OCI-LY3 (cell line): Measurements from ENCODE around the gene TPCN1.

ENCODE experiments used
- H2AFZ ChIP-seq: fragments of 200-600, 300-600 bp; shearing (Covaris generic); 2 replicates; pipeline ENCODE4 v1.6.0; 2014; ENCODE audit warnings: antibody characterized with exemption, low read depth, low read length
- H3K27ac ChIP-seq: fragments of 200-600, 300-600 bp; sonication (generic); 2 replicates; pipeline ENCODE4 v1.5.1; 2014; ENCODE audit warnings: mild to moderate bottlenecking, low read length, moderate library complexity, mixed read lengths
- H3K27me3 ChIP-seq: fragments of 200-600, 300-600 bp; sonication (generic); 2 replicates; pipeline ENCODE4 v1.6.1; 2014; ENCODE audit warnings: low read depth, low read length, mixed read lengths
- H3K36me3 ChIP-seq: fragments of 200-600, 300-600 bp; sonication (generic); replicated peaks from 2 replicates; pipeline ENCODE3; 2014; ENCODE audit warnings: low read depth, low read length, mixed read lengths
- H3K4me1 ChIP-seq: fragments of 300-600, 200-600 bp; sonication (generic); 2 replicates; pipeline ENCODE4 v1.6.1; 2014; ENCODE audit warnings: low read length, mixed read lengths
- H3K4me2 ChIP-seq: fragments of 200-600, 300-600 bp; sonication (generic); 2 replicates; pipeline ENCODE4 v1.6.1; 2014; ENCODE audit warnings: low read length, mixed read lengths
- H3K4me3 ChIP-seq: fragments of 300-600, 200-600 bp; sonication (generic); 2 replicates; pipeline ENCODE4 v1.5.1; 2014; ENCODE audit warnings: antibody characterized with exemption, mild to moderate bottlenecking, low read length, moderate library complexity
- H3K79me2 ChIP-seq: fragments of 300-600, 200-600 bp; shearing (Covaris generic); 2 replicates; pipeline ENCODE4 v1.6.1; 2014; ENCODE audit warnings: mild to moderate bottlenecking, low read length, mixed read lengths
- H3K9ac ChIP-seq: fragments of 300-600, 200-600 bp; shearing (Covaris generic); 2 replicates; pipeline ENCODE4 v1.6.0; 2014; ENCODE audit warnings: mild to moderate bottlenecking, low read length, moderate library complexity
- H3K9me3 ChIP-seq: fragments of 200-600, 300-600 bp; shearing (Covaris generic); 2 replicates; pipeline ENCODE4 v1.6.1; 2014; ENCODE audit warnings: low read length, mixed read lengths; ENCODE audit not compliant: insufficient read depth
- H4K20me1 ChIP-seq: fragments of 200-600, 300-600 bp; sonication (generic); 2 replicates; pipeline ENCODE4 v1.6.1; 2016; ENCODE audit warnings: low read length, mixed read lengths; ENCODE audit not compliant: insufficient read depth
- EZH2phosphoT487 ChIP-seq: fragments of 200-600 bp; shearing (Covaris generic); IDR thresholded peaks from 2 replicates; pipeline ENCODE4 v1.6.1; 2018; ENCODE audit warnings: antibody characterized with exemption, mixed run types, low read depth
- TF ChIP-seq, protein P1 (sequence below): fragments of 200-600, 300-600 bp; sonication (generic); IDR thresholded peaks from 2 replicates; pipeline ENCODE4 v1.5.1; 2014; ENCODE audit warnings: antibody characterized with exemption, low read length, low read depth

The TPCN1 gene

GRCh38 chr12:113226696-113227568 is 5.7 kb downstream of the TPCN1 start:
- peaks cover 42% of the 10 kb centered on the region for H3K36me3 ChIP-seq
- H3K9ac ChIP-seq: no peak overlapping the region

DNA sequence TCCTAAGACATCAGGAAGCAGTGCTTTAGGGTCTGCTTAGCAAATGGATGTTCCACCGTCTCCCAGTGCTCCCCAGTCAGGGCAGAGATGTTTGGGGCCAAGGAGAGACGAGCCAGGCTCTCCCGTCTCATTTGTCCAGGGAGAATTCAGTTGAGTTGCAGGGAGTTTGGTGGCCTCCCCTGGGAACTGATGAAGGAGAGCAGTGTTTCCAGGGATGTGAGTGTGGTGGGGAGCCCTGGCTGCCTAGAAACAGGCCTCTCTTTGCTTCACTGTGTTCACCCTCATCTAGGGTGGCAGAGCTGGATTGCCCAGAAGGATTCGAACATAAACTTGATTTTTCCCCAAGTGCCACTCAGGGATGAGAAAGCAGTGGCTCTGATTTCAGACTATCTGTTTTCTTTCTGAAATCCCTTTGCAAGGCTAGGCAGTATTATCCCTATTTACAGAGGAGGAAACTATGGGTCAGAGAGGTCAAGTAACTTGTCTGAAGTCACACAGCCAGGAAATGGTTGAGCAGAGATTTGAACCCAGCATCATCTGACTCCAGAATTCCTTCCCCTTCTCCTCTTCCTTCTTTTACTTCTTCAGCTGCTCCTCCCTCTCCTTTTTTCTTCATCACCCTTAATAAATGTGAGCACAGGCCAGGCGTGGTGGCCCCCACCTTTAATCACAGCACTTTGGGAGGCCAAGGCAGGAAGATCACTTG is 6.6 kb downstream of the TPCN1 start:
- H3K9me3 ChIP-seq: no peaks in the 10 kb centered on the region
- peaks cover 12% of the 10 kb centered on the region; the same call in 1 of the 2 replicates for H3K79me2 ChIP-seq
- TF ChIP-seq, protein P1, sequence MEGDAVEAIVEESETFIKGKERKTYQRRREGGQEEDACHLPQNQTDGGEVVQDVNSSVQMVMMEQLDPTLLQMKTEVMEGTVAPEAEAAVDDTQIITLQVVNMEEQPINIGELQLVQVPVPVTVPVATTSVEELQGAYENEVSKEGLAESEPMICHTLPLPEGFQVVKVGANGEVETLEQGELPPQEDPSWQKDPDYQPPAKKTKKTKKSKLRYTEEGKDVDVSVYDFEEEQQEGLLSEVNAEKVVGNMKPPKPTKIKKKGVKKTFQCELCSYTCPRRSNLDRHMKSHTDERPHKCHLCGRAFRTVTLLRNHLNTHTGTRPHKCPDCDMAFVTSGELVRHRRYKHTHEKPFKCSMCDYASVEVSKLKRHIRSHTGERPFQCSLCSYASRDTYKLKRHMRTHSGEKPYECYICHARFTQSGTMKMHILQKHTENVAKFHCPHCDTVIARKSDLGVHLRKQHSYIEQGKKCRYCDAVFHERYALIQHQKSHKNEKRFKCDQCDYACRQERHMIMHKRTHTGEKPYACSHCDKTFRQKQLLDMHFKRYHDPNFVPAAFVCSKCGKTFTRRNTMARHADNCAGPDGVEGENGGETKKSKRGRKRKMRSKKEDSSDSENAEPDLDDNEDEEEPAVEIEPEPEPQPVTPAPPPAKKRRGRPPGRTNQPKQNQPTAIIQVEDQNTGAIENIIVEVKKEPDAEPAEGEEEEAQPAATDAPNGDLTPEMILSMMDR: no peak
- no peak for TF ChIP-seq EZH2phosphoT487
- H3K36me3 ChIP-seq: peaks cover 50% of the 10 kb centered on the region
- no peak overlapping the region for H3K9ac ChIP-seq
- H3K4me1 ChIP-seq: peaks cover 60% of the 10 kb centered on the region
- H4K20me1 ChIP-seq: no peaks in the 10 kb centered on the region
- H3K4me2 ChIP-seq: no peak overlapping the region
- no peak overlapping the region for H3K27ac ChIP-seq
- no peaks in the 10 kb centered on the region for H3K27me3 ChIP-seq
- no peak overlapping the region for H3K4me3 ChIP-seq
- no peak overlapping the region for H2AFZ ChIP-seq

More at GRCh38 chr12:113226696-113227568, 5.7 kb downstream of the TPCN1 start:
- Histone ChIP-seq H4K20me1 (no peaks in the 10 kb centered on the region), H3K4me3 (no peak overlapping the region), H2AFZ (no peak overlapping the region), H3K27ac (no peak overlapping the region), H3K9me3 (no peaks in the 10 kb centered on the region), H3K79me2 (peaks cover 21% of the 10 kb centered on the region), H3K4me1 (peaks cover 58% of the 10 kb centered on the region), H3K4me2 (no peak overlapping the region), H3K27me3 (no peaks in the 10 kb centered on the region)
- no peak for TF ChIP-seq EZH2phosphoT487
- TF ChIP-seq, protein P1: no peak

- no peak overlapping the region for H2AFZ ChIP-seq
- 0 out of 2 replicates have a peak overlapping the region, but pooled peaks have one; percentile 13 for H3K4me3 ChIP-seq
- H3K79me2 ChIP-seq: peaks cover 7% of the 10 kb centered on the region; the same call in 1 of the 2 replicates
- H3K36me3 ChIP-seq: peaks cover 50% of the 10 kb centered on the region
- peak overlapping the region; percentile 90 for H3K27ac ChIP-seq
- H3K4me1 ChIP-seq: peaks cover 62% of the 10 kb centered on the region
- no peaks in the 10 kb centered on the region for H3K9me3 ChIP-seq
- no peaks in the 10 kb centered on the region for H4K20me1 ChIP-seq
- peak overlapping the region; percentile 38; the same call in 1 of the 2 replicates for H3K9ac ChIP-seq
- TF ChIP-seq, protein P1: no peak
- TF ChIP-seq EZH2phosphoT487: no peak
- peak overlapping the region; percentile 45 for H3K4me2 ChIP-seq
- no peaks in the 10 kb centered on the region for H3K27me3 ChIP-seq
These were observed 7.2 kb downstream of the TPCN1 start for GRCh38 chr12:113228394-113229028.
